A673 (cell line): Measurements from ENCODE around the gene HEPHL1. TPM values are rescaled to one million over a fixed set of nuclear protein-coding genes. Genes with fewer than 3 reads are reported as not detected.

ENCODE experiments used
- BruUV-seq: library from RNA; stranded (reverse); fragments of 400-500 nt; replicated peaks from 2 replicates; lab custom pipeline; 2021; lab: Mats Ljungman, UMichigan
- CTCF ChIA-PET: fragments of 300-600 bp; sonication (Branson Sonifier 250); formaldehyde crosslinking; loops from one replicate; lab custom pipeline; 2022; ENCODE audit warnings: antibody characterized with exemption; lab: Charles Lee
- POLR2A ChIA-PET: fragments of 300-600 bp; sonication (Branson Sonifier 250); formaldehyde crosslinking; loops from one replicate; lab custom pipeline; 2022; ENCODE audit warnings: antibody characterized with exemption; ENCODE audit not compliant: low non-redundant PET; lab: Charles Lee
- DNase-seq: peaks from one replicate; pipeline ENCODE4 v3.0.0-alpha.2; 2015; ENCODE audit warnings: low spot score
- H3K27ac ChIP-seq: fragments of 200-600 bp; sonication (generic); 2 replicates; pipeline ENCODE4 v1.5.1; 2016; ENCODE audit warnings: mixed run types, low read depth, mild to moderate bottlenecking, mixed read lengths, antibody characterized with exemption, low read length; ENCODE audit not compliant: poor library complexity, severe bottlenecking
- H3K27me3 ChIP-seq: fragments of 200-600 bp; sonication (generic); replicated peaks from 2 replicates; pipeline ENCODE4 v1.6.1; 2017; ENCODE audit warnings: mixed run types, low read depth, mild to moderate bottlenecking, mixed read lengths, antibody characterized with exemption, low read length; ENCODE audit not compliant: insufficient read depth, poor library complexity
- H3K36me3 ChIP-seq: fragments of 200-600 bp; sonication (generic); 2 replicates; pipeline ENCODE4 v1.6.1; 2016; ENCODE audit warnings: mixed run types, mild to moderate bottlenecking, mixed read lengths, antibody characterized with exemption, low read length; ENCODE audit not compliant: insufficient read depth, poor library complexity, severe bottlenecking
- H3K4me1 ChIP-seq: fragments of 200-600 bp; sonication (generic); 2 replicates; pipeline ENCODE4 v1.6.1; 2017; ENCODE audit warnings: mixed run types, mild to moderate bottlenecking, mixed read lengths, antibody characterized with exemption, low read length; ENCODE audit not compliant: insufficient read depth, poor library complexity, severe bottlenecking
- H3K4me3 ChIP-seq: fragments of 200-600 bp; sonication (generic); 2 replicates; pipeline ENCODE4 v1.5.1; 2016; ENCODE audit warnings: low read depth, mixed run types, mild to moderate bottlenecking, mixed read lengths, low read length; ENCODE audit not compliant: poor library complexity, severe bottlenecking
- H3K9me3 ChIP-seq: fragments of 200-600 bp; sonication (generic); 2 replicates; pipeline ENCODE4 v1.6.1; 2016; ENCODE audit warnings: mixed run types, low read depth, mild to moderate bottlenecking, mixed read lengths, antibody characterized with exemption, low read length; ENCODE audit not compliant: poor library complexity, severe bottlenecking
- EZH2 ChIP-seq: fragments of 200-600 bp; sonication (generic); IDR thresholded peaks from 2 replicates; pipeline ENCODE4 v1.6.1; 2017; ENCODE audit warnings: borderline replicate concordance, low read depth, mild to moderate bottlenecking, mixed read lengths, antibody characterized with exemption, low read length; ENCODE audit not compliant: poor library complexity, severe bottlenecking
- intact Hi-C: fragments of 100-400 bp; cut with micrococcal nuclease; formaldehyde crosslinking; loops from one replicate; pipeline ENCODE4 v1.10.0; 2022; ENCODE audit not compliant: unreplicated experiment
- total RNA-seq: library from RNA; stranded (reverse); gene quantifications from 2 replicates; pipeline ENCODE4 v1.2.3, GENCODE V29; 2021
- TF ChIP-seq, protein P1 (sequence below): fragments of 300-800, 200-600 bp; sonication (generic); conservative IDR thresholded peaks from 2 replicates; pipeline ENCODE4 v1.5.1; 2017; ENCODE audit warnings: low read depth, mild to moderate bottlenecking, antibody characterized with exemption, low read length, moderate library complexity, mixed read lengths

HEPHL1 gene
- total RNA-seq, 1 experiment from 2014 or later = not detected

DNA sequence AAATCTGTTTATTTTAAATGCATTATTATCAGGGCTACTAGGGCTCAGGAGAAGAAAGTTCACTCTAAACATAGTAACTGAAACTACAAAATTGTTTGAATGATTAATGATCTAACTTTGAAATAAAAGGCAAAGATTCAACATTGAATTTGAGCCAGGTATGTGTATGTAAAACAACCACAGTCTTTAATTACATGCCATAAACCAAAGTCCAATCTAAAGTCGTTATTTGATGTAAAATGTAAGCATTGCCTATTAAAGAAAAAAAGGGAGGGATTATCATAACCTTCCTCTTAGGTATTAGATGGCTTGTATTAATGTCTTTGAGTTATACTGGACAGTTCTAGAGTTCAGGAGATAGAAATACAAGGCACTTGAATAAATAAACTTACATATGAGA is 82.3 kb downstream of the HEPHL1 start:
- Histone ChIP-seq H3K4me1 (no peaks in the 10 kb centered on the region), H3K36me3 (no peaks in the 10 kb centered on the region), H3K27me3 (no peaks in the 10 kb centered on the region), H3K9me3 (no peaks in the 10 kb centered on the region), H3K27ac (no peak overlapping the region), H3K4me3 (no peak overlapping the region)
- ChIA-PET POLR2A (no interaction called here), CTCF (no interaction called here)
- DNase-seq = no peak
- BruUV-seq = no TSS peak
- TF ChIP-seq, protein P1, sequence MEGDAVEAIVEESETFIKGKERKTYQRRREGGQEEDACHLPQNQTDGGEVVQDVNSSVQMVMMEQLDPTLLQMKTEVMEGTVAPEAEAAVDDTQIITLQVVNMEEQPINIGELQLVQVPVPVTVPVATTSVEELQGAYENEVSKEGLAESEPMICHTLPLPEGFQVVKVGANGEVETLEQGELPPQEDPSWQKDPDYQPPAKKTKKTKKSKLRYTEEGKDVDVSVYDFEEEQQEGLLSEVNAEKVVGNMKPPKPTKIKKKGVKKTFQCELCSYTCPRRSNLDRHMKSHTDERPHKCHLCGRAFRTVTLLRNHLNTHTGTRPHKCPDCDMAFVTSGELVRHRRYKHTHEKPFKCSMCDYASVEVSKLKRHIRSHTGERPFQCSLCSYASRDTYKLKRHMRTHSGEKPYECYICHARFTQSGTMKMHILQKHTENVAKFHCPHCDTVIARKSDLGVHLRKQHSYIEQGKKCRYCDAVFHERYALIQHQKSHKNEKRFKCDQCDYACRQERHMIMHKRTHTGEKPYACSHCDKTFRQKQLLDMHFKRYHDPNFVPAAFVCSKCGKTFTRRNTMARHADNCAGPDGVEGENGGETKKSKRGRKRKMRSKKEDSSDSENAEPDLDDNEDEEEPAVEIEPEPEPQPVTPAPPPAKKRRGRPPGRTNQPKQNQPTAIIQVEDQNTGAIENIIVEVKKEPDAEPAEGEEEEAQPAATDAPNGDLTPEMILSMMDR = no peak
- TF ChIP-seq EZH2 = no peak
- intact Hi-C loops = no loop called here

GRCh38 chr11:94104734-94105133 is 83.6 kb downstream of the HEPHL1 start:
- no TSS peak for BruUV-seq
- intact Hi-C loops = loop anchor here (5.0 kb wide), 1 partner anchor 182 kb away; no protein-coding TSS in a partner anchor
- POLR2A ChIA-PET = interaction anchor here (0.8 kb wide), 1 partner anchor 24 kb away, joined by 3 read pairs; the partner anchor contains the start of gene PANX1
- Histone ChIP-seq H3K4me1 (no peaks in the 10 kb centered on the region), H3K9me3 (no peaks in the 10 kb centered on the region), H3K27ac (no peak overlapping the region), H3K4me3 (no peak overlapping the region), H3K36me3 (no peaks in the 10 kb centered on the region), H3K27me3 (no peaks in the 10 kb centered on the region)
- CTCF ChIA-PET = no interaction called here
- no peak for TF ChIP-seq EZH2
- TF ChIP-seq, protein P1 = no peak
- DNase-seq = no peak

DNA sequence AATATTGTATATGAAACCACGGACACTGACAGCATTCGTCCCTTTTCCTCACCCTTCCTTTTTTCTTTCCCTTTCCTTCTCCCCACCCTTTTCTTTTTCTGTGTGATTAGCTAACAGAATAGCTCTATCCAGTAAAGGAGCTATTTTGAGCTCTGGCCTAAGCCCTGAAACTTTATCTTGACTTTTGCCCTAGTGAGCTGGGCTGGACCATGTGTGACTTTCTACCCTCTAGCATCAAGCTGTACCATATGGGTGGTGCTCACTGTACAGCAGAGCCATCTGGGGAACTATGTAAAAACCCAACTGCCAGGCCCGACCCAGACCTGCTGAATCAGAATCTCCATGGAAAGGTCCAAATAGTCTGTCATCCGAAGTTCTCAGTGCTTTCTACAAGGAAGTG is 85.6 kb downstream of the HEPHL1 start:
- Histone ChIP-seq H3K27ac (no peak overlapping the region), H3K36me3 (no peaks in the 10 kb centered on the region), H3K4me3 (no peak overlapping the region), H3K9me3 (no peaks in the 10 kb centered on the region), H3K4me1 (no peaks in the 10 kb centered on the region), H3K27me3 (no peaks in the 10 kb centered on the region)
- BruUV-seq = no TSS peak
- DNase-seq = no peak
- no peak for TF ChIP-seq EZH2
- TF ChIP-seq, protein P1 = no peak
- intact Hi-C loops = loop anchor here (5.0 kb wide), 1 partner anchor 184 kb away; no protein-coding TSS in a partner anchor
- ChIA-PET POLR2A (no interaction called here), CTCF (no interaction called here)
